CD4-positive, alpha-beta T cell (primary cell): ENCODE measurements around the gene STPG4. TPM values are rescaled to one million over a fixed set of nuclear protein-coding genes. Genes with fewer than 3 reads are reported as not detected.

Experiments
- ATAC-seq: fragments of 200-7000 bp; cut with Tn5 transposase; one replicate; pipeline ENCODE4 v1.10.0; 2022; ENCODE audit warnings: mild to moderate bottlenecking; ENCODE audit not compliant: poor library complexity
- CTCF ChIA-PET: fragments of 350-600 bp; sonication (Branson Sonifier 250); formaldehyde crosslinking; loops from one replicate; lab custom pipeline; 2021; ENCODE audit warnings: antibody characterized with exemption, inconsistent platforms; lab: Charles Lee
- POLR2A ChIA-PET: fragments of 350-600 bp; sonication (Branson Sonifier 250); formaldehyde crosslinking; loops from one replicate; lab custom pipeline; 2021; ENCODE audit warnings: antibody characterized with exemption, inconsistent platforms; lab: Charles Lee
- DNase-seq, 14 experiments: peaks; one replicate each; pipeline ENCODE4 v3.0.0-alpha.2; 2013 to 2020; ENCODE audit warnings: mixed read lengths in 2 of 14
- H3K27ac ChIP-seq, 2 donors: one replicate each; pipeline versions ENCODE4 v1.5.1 to v1.7.0; 2013; ENCODE audit warnings: low read length in 2 of 2, low read depth in 1 of 2, mild to moderate bottlenecking in 1 of 2
- H3K27me3 ChIP-seq, 2 experiments: 1 replicate in 1 of 2; 2 replicates in 1 of 2; pipeline versions ENCODE4 v1.6.1 to v1.7.0; 2013; ENCODE audit warnings: low read length in 2 of 2, control low read depth in 1 of 2, mild to moderate bottlenecking in 1 of 2, moderate library complexity in 1 of 2; ENCODE audit not compliant: insufficient read depth in 2 of 2, control insufficient read depth in 1 of 2
- H3K36me3 ChIP-seq: one replicate; pipeline ENCODE4 v1.6.1; 2013; ENCODE audit warnings: low read length, control low read depth; ENCODE audit not compliant: insufficient read depth
- H3K4me1 ChIP-seq: one replicate; pipeline ENCODE4 v1.6.1; 2013; ENCODE audit warnings: low read length, control low read depth; ENCODE audit not compliant: insufficient read depth
- H3K4me3 ChIP-seq: one replicate; pipeline ENCODE4 v1.5.1; 2013; ENCODE audit warnings: mild to moderate bottlenecking, low read length, moderate library complexity
- H3K9me3 ChIP-seq, 2 experiments: 1 replicate in 1 of 2; 2 replicates in 1 of 2; pipeline versions ENCODE4 v1.6.1 to v1.7.0; 2013; ENCODE audit warnings: low read length in 2 of 2, mild to moderate bottlenecking in 2 of 2, control low read depth in 1 of 2, moderate library complexity in 1 of 2; ENCODE audit not compliant: control insufficient read depth in 1 of 2, insufficient read depth in 1 of 2
- H3K27ac Mint-ChIP-seq: one replicate; pipeline ENCODE4 v1.8.0; 2020; ENCODE audit warnings: mixed read lengths
- H3K27me3 Mint-ChIP-seq: one replicate; pipeline ENCODE4 v1.8.0; 2021; ENCODE audit warnings: mixed read lengths
- H3K36me3 Mint-ChIP-seq: one replicate; pipeline ENCODE4 v1.8.0; 2021; ENCODE audit warnings: low read depth, mixed read lengths
- H3K4me1 Mint-ChIP-seq: one replicate; pipeline ENCODE4 v1.8.0; 2021; ENCODE audit warnings: low read depth, mixed read lengths
- H3K4me3 Mint-ChIP-seq: one replicate; pipeline ENCODE4 v1.8.0; 2020; ENCODE audit warnings: mild to moderate bottlenecking, mixed read lengths
- H3K9me3 Mint-ChIP-seq: one replicate; pipeline ENCODE4 v1.8.0; 2020; ENCODE audit warnings: mixed read lengths
- intact Hi-C, 2 experiments: fragments of 100-400 bp; cut with DNase I in 1 of 2; cut with micrococcal nuclease in 1 of 2; formaldehyde crosslinking; loops; one replicate each; pipeline versions ENCODE4 v1.15.1 to v1.9.0; 2023 to 2025; cut with DNase I, micrococcal nuclease
- total RNA-seq, 174 experiments: library from RNA in 2 of 174; stranded (reverse) in 2 of 174; gene quantifications; one replicate each; pipeline ENCODE4 v1.2.3 and lab custom pipeline; 2021 to 2026
- TF ChIP-seq, protein P1 (sequence below): fragments of 200-600 bp; IDR thresholded peaks from one replicate; pipeline ENCODE4 v1.8.0; 2022; ENCODE audit warnings: antibody characterized with exemption, mild to moderate bottlenecking

The STPG4 gene
- total RNA-seq, 2 experiments from 2014 or later = not detected

- intact Hi-C loops = no loop called here
- Mint-ChIP-seq H3K36me3 (peaks cover 43% of the 10 kb centered on the region), H3K27me3 (no peaks in the 10 kb centered on the region), H3K4me1 (no peaks in the 10 kb centered on the region), H3K27ac (no peak overlapping the region), H3K4me3 (no peak overlapping the region), H3K9me3 (no peaks in the 10 kb centered on the region)
- ChIA-PET POLR2A (no interaction called here), CTCF (no interaction called here)
- Histone ChIP-seq H3K9me3 (no peaks in the 10 kb centered on the region), H3K27ac (no peak overlapping the region), H3K4me1 (no peaks in the 10 kb centered on the region), H3K4me3 (no peak overlapping the region), H3K36me3 (peaks cover 36% of the 10 kb centered on the region), H3K27me3 (no peaks in the 10 kb centered on the region)
- TF ChIP-seq, protein P1, sequence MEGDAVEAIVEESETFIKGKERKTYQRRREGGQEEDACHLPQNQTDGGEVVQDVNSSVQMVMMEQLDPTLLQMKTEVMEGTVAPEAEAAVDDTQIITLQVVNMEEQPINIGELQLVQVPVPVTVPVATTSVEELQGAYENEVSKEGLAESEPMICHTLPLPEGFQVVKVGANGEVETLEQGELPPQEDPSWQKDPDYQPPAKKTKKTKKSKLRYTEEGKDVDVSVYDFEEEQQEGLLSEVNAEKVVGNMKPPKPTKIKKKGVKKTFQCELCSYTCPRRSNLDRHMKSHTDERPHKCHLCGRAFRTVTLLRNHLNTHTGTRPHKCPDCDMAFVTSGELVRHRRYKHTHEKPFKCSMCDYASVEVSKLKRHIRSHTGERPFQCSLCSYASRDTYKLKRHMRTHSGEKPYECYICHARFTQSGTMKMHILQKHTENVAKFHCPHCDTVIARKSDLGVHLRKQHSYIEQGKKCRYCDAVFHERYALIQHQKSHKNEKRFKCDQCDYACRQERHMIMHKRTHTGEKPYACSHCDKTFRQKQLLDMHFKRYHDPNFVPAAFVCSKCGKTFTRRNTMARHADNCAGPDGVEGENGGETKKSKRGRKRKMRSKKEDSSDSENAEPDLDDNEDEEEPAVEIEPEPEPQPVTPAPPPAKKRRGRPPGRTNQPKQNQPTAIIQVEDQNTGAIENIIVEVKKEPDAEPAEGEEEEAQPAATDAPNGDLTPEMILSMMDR = no peak
- DNase-seq (no peak), ATAC-seq (no peak)
Observed at GRCh38 chr2:47150175-47150574, 4.9 kb downstream of the STPG4 start.

DNA sequence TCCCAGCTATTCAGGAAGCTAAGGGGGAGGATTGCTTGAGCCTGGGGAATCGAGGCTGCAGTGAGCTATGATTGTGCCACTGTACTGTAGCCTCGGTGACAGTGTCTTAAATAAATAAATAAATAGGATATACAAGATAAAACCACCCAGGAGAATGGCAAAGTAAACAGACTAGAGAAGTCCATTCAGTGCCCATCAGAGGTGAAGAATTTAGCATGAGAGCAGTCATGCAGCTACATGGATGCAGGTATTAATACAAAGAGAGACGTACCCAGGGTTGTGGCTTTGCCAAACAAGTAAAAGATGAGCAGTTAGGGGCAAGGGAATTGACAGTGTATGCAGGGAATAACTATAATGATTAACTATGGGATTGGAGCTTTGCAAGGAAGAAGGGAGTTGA is 8.1 kb downstream of the STPG4 start:
- no peak overlapping the region for H3K4me3 Mint-ChIP-seq
- TF ChIP-seq, protein P1 = no peak
- ChIA-PET CTCF (no interaction called here), POLR2A (no interaction called here)
- no peaks in the 10 kb centered on the region for H3K4me1 Mint-ChIP-seq
- no peaks in the 10 kb centered on the region for H3K27me3 Mint-ChIP-seq
- Histone ChIP-seq H3K9me3 (no peaks in the 10 kb centered on the region), H3K4me1 (no peaks in the 10 kb centered on the region), H3K4me3 (no peak overlapping the region), H3K36me3 (peaks cover 33% of the 10 kb centered on the region), H3K27ac (no peak overlapping the region), H3K27me3 (no peaks in the 10 kb centered on the region)
- no peak for ATAC-seq
- intact Hi-C loops = no loop called here
- no peak overlapping the region for H3K27ac Mint-ChIP-seq
- H3K36me3 Mint-ChIP-seq = peaks cover 51% of the 10 kb centered on the region
- no peak for DNase-seq
- no peaks in the 10 kb centered on the region for H3K9me3 Mint-ChIP-seq

GRCh38 chr2:47145466-47145865 is 9.6 kb downstream of the STPG4 start:
- Histone ChIP-seq H3K27ac (no peak overlapping the region), H3K4me1 (no peaks in the 10 kb centered on the region), H3K27me3 (no peaks in the 10 kb centered on the region), H3K36me3 (peaks cover 29% of the 10 kb centered on the region), H3K4me3 (no peak overlapping the region), H3K9me3 (no peaks in the 10 kb centered on the region)
- Mint-ChIP-seq H3K27ac (no peak overlapping the region), H3K36me3 (peaks cover 54% of the 10 kb centered on the region), H3K9me3 (peaks cover 4% of the 10 kb centered on the region), H3K27me3 (no peaks in the 10 kb centered on the region), H3K4me1 (no peaks in the 10 kb centered on the region), H3K4me3 (no peak overlapping the region)
- TF ChIP-seq, protein P1 = no peak
- DNase-seq = no peak
- CTCF ChIA-PET = no interaction called here
- intact Hi-C loops = no loop called here
- POLR2A ChIA-PET = no interaction called here
- no peak for ATAC-seq
